ENCODE data around the gene NLGN3. TPM values are rescaled to one million over a fixed set of nuclear protein-coding genes. Genes with fewer than 3 reads are reported as not detected.

Gene NLGN3
- 0.69 TPM for total RNA-seq
- long read RNA-seq, partial matches to known transcripts = 1 of 1 reads
- long read RNA-seq, other reads (novel, unspliced or antisense) = 0 of 1 reads

- ATAC-seq (no peak), DNase-seq (no peak)
- TF ChIP-seq CTCF (IDR thresholded peaks at IDR 0.05) = no peak
- peak within 1 kb of the TSS; percentile 21 for H3K4me3 ChIP-seq
- peaks cover 8% of the 10 kb centered on the region for H3K36me3 ChIP-seq
- no peaks in the 10 kb centered on the region for H3K9me3 ChIP-seq
- no peaks in the 10 kb centered on the region for H3K27me3 ChIP-seq
- H3K27ac ChIP-seq = no peak within 1 kb of the TSS
- H3K4me1 ChIP-seq = no peaks in the 10 kb centered on the region
- intact Hi-C loops (cut with DNase I) = no loop called here
Observed at GRCh38 chrX:71144651-71145050, at the start of gene NLGN3. TSS of gene NLGN3 (plus strand) at chrX:71144841. CDS start at chrX:71147750, 2,909 bp downstream.

- no peak for TF ChIP-seq CTCF (IDR thresholded peaks at IDR 0.05)
- no peaks in the 10 kb centered on the region for H3K4me1 ChIP-seq
- DNase-seq = no peak
- H3K27ac ChIP-seq = no peak overlapping the region
- H3K36me3 ChIP-seq = no peaks in the 10 kb centered on the region
- H3K9me3 ChIP-seq = no peaks in the 10 kb centered on the region
- peak overlapping the region; percentile 64 for H3K4me3 ChIP-seq
- no peak for ATAC-seq
- no peaks in the 10 kb centered on the region for H3K27me3 ChIP-seq
- intact Hi-C loops (cut with DNase I) = no loop called here
Observed at GRCh38 chrX:71095033-71095432, 49.6 kb upstream of the NLGN3 start.

GRCh38 chrX:71095555-71095980, 49.1 kb upstream of the NLGN3 start, which contains the start of gene FOXO4:
TSS of gene FOXO4 (plus strand) at chrX:71095851. CDS start at chrX:71096529, 678 bp downstream.
- Histone ChIP-seq H3K27me3 (no peaks in the 10 kb centered on the region), H3K27ac (peak within 1 kb of the TSS; percentile 42), H3K36me3 (no peaks in the 10 kb centered on the region), H3K9me3 (no peaks in the 10 kb centered on the region), H3K4me3 (peak within 1 kb of the TSS; percentile 64), H3K4me1 (no peaks in the 10 kb centered on the region)
- TF ChIP-seq CTCF (IDR thresholded peaks at IDR 0.05) = no peak
- ATAC-seq (peak; percentile 97), DNase-seq (peak; percentile 94)
- intact Hi-C loops (cut with DNase I) = no loop called here

GRCh38 chrX:71095981-71096759, 48.5 kb upstream of the NLGN3 start:
- Histone ChIP-seq H3K4me1 (no peaks in the 10 kb centered on the region), H3K27me3 (no peaks in the 10 kb centered on the region), H3K36me3 (no peaks in the 10 kb centered on the region), H3K4me3 (peak overlapping the region; percentile 64), H3K9me3 (no peaks in the 10 kb centered on the region), H3K27ac (peak overlapping the region; percentile 42)
- intact Hi-C loops (cut with DNase I) = no loop called here
- DNase-seq (no peak), ATAC-seq (peak; percentile 79)
- TF ChIP-seq CTCF (IDR thresholded peaks at IDR 0.05) = no peak

GRCh38 chrX:71096760-71097032, 47.9 kb upstream of the NLGN3 start:
- no peak for TF ChIP-seq CTCF (IDR thresholded peaks at IDR 0.05)
- no peak for ATAC-seq
- intact Hi-C loops (cut with DNase I) = no loop called here
- DNase-seq = no peak
- H3K9me3 ChIP-seq = no peaks in the 10 kb centered on the region
- no peak overlapping the region for H3K27ac ChIP-seq
- no peaks in the 10 kb centered on the region for H3K4me1 ChIP-seq
- H3K4me3 ChIP-seq = peak overlapping the region; percentile 64
- H3K36me3 ChIP-seq = no peaks in the 10 kb centered on the region
- H3K27me3 ChIP-seq = no peaks in the 10 kb centered on the region
